ENCODE results near the gene GPS1.

- no peak for TF ChIP-seq CTCF (IDR thresholded peaks at IDR 0.05)
- no peak for TF ChIP-seq POLR2A (IDR thresholded peaks at IDR 0.05)
- no peak for TF ChIP-seq POLR2AphosphoS5 (IDR thresholded peaks at IDR 0.05)
- no peak for TF ChIP-seq EP300 (IDR thresholded peaks at IDR 0.05)
These were observed 17.2 kb upstream of the GPS1 start for GRCh38 chr17:82034371-82035011.

Measured in suprapubic skin (tissue), 4 donors.